GM23338 (cell line): ENCODE results near the gene WWOX. TPM values are rescaled to one million over a fixed set of nuclear protein-coding genes. Genes with fewer than 3 reads are reported as not detected.

Source experiments
- ATAC-seq: fragments of 200-7000 bp; cut with Tn5 transposase; 3 replicates; pipeline ENCODE4 v1.9.1; 2020
- DNase-seq: peaks from one replicate; pipeline ENCODE4 v3.0.0-alpha.2; 2015; ENCODE audit warnings: low spot score
- H2AFZ ChIP-seq: fragments of 200-600 bp; sonication (generic); 2 replicates; pipeline ENCODE4 v1.8.0; 2016; ENCODE audit warnings: antibody characterized with exemption, mild to moderate bottlenecking, moderate library complexity
- H3F3A ChIP-seq: fragments of 200-600 bp; sonication (generic); replicated peaks from 2 replicates; pipeline ENCODE4 v1.8.0; 2017; ENCODE audit warnings: antibody characterized with exemption, mixed run types, low read depth
- H3K27ac ChIP-seq: fragments of 200-600 bp; sonication (generic); 2 replicates; pipeline ENCODE4 v1.6.1; 2016; ENCODE audit warnings: low read depth
- H3K27me3 ChIP-seq: fragments of 200-600 bp; sonication (generic); 2 replicates; pipeline ENCODE4 v1.8.0; 2016; ENCODE audit warnings: mild to moderate bottlenecking, mixed run types, moderate library complexity; ENCODE audit not compliant: insufficient read depth
- H3K36me3 ChIP-seq: fragments of 200-600 bp; sonication (generic); 2 replicates; pipeline ENCODE4 v1.8.0; 2016; ENCODE audit warnings: mild to moderate bottlenecking; ENCODE audit not compliant: insufficient read depth
- H3K4me1 ChIP-seq: fragments of 200-600 bp; sonication (generic); 2 replicates; pipeline ENCODE4 v1.8.0; 2016; ENCODE audit warnings: mild to moderate bottlenecking, moderate library complexity; ENCODE audit not compliant: insufficient read depth
- H3K4me2 ChIP-seq: fragments of 200-600 bp; sonication (generic); 2 replicates; pipeline ENCODE4 v1.7.1; 2017; ENCODE audit warnings: mixed run types
- H3K4me3 ChIP-seq: fragments of 200-600 bp; sonication (generic); 2 replicates; pipeline ENCODE4 v1.6.1; 2016; ENCODE audit warnings: mixed run types
- H3K79me2 ChIP-seq: fragments of 200-600 bp; sonication (generic); replicated peaks from 2 replicates; pipeline ENCODE4 v1.8.0; 2017; ENCODE audit warnings: mild to moderate bottlenecking; ENCODE audit not compliant: insufficient read depth
- H3K9me2 ChIP-seq: fragments of 200-600 bp; sonication (generic); 2 replicates; pipeline ENCODE4 v1.8.0; 2017; ENCODE audit not compliant: insufficient read depth
- H4K20me1 ChIP-seq: fragments of 200-600 bp; sonication (generic); replicated peaks from 2 replicates; pipeline ENCODE4 v1.8.0; 2017; ENCODE audit warnings: mild to moderate bottlenecking; ENCODE audit not compliant: insufficient read depth
- H3K27ac Mint-ChIP-seq: 2 replicates; pipeline ENCODE4 v1.8.0; 2020; ENCODE audit warnings: inconsistent platforms, mild to moderate bottlenecking, moderate library complexity, mixed read lengths
- H3K27me3 Mint-ChIP-seq: 3 replicates; pipeline ENCODE4 v1.8.0; 2022; ENCODE audit warnings: low read depth, mild to moderate bottlenecking, moderate library complexity, mixed read lengths, inconsistent platforms; ENCODE audit not compliant: insufficient read depth, poor library complexity
- H3K36me3 Mint-ChIP-seq: 3 replicates; pipeline ENCODE4 v1.8.0; 2021; ENCODE audit warnings: low read depth, mild to moderate bottlenecking, inconsistent platforms, moderate library complexity, mixed read lengths
- H3K4me1 Mint-ChIP-seq: 3 replicates; pipeline ENCODE4 v1.8.0; 2020; ENCODE audit warnings: mild to moderate bottlenecking, inconsistent platforms, mixed read lengths
- H3K4me3 Mint-ChIP-seq: 3 replicates; pipeline ENCODE4 v1.8.0; 2021; ENCODE audit warnings: moderate library complexity, mild to moderate bottlenecking, inconsistent platforms, mixed read lengths
- H3K9me3 Mint-ChIP-seq: 3 replicates; pipeline ENCODE4 v1.8.0; 2020; ENCODE audit warnings: moderate library complexity, mild to moderate bottlenecking, inconsistent platforms, mixed read lengths
- EZH2 ChIP-seq: fragments of 200-600 bp; sonication (generic); IDR thresholded peaks from one replicate; pipeline ENCODE4 v1.8.0; 2017; ENCODE audit warnings: antibody characterized with exemption, mild to moderate bottlenecking, low read depth; ENCODE audit not compliant: unreplicated experiment
- STAT1 ChIP-seq: IDR thresholded peaks from one replicate; pipeline ENCODE4 v1.6.1; 2016; ENCODE audit warnings: antibody characterized with exemption; ENCODE audit not compliant: unreplicated experiment
- polyA plus RNA-seq: library from polyadenylated mRNA; unstranded; fragments of >200 nt; fragmentation: Nextera tagmentation; extraction: Ambion mirVana; gene quantifications from 2 replicates; pipeline ENCODE4 v1.2.1, GENCODE V29; 2016
- total RNA-seq: library from RNA; depleted of rRNA; stranded (reverse); fragments of >200 nt; shearing (Covaris generic); gene quantifications from 2 replicates; pipeline ENCODE4 v1.2.3, GENCODE V29; 2014
- TF ChIP-seq, protein P1 (sequence below): fragments of 250-450 bp; sonication (Bioruptor Pico); IDR thresholded peaks from 2 replicates; pipeline ENCODE4 v1.5.0; 2020; ENCODE audit warnings: mild to moderate bottlenecking, moderate library complexity
- TF ChIP-seq, protein P2 (sequence below), 2 experiments: fragments of 200-600 bp in 1 of 2; sonication (generic) in 1 of 2; conservative IDR thresholded peaks; 2 replicates each; pipeline versions ENCODE4 v1.5.1 to v1.6.1; 2016 to 2017; ENCODE audit warnings: antibody characterized with exemption in 2 of 2, low read depth in 2 of 2, mild to moderate bottlenecking in 2 of 2, moderate library complexity in 1 of 2

Gene WWOX
- total and polyA plus RNA-seq, 2 experiments from 2014 or later, result 10.0 to 19.3 TPM

DNA sequence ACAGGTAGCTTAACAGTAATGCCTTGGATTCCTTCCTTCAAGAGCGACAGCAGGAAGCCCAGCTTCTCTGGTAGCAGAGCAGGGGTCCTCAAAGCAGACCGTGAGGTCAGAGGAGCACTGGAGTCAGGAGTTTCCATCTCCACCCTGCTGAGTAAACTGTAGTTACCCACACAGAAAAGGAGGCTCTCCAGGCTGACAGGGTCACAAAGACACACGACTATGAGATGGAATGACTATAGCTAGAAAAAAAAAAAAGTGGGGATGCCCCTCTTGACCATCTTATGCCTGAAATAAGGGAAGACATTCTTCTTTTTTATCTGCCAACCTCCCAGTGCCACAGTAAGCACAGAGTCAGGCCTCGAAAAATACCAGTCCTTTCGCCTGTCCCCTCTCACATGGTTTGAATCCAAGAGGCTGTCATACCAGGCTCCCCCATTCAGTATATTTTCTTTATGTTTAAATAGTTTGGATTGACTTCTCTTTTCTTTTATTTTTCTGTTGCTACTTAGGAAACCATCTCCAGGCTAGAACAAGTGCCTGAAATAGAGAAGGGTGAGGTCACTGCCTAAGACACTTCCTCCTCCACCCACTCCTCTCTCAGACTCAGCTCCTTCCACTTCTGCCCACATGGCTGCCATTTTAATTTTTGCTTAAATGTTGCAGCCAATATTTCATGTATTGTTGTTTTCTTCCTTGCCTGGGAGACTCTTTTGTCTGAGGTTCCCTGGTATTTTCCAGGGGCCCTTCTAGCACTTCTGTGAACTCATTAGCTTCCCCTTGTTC is 793.7 kb downstream of the WWOX start:
- no peak overlapping the region for H2AFZ ChIP-seq
- H3K36me3 ChIP-seq, result no peaks in the 10 kb centered on the region
- peaks cover 4% of the 10 kb centered on the region; the same call in 1 of the 2 replicates for H3K9me2 ChIP-seq
- no peaks in the 10 kb centered on the region for H3K27me3 ChIP-seq
- Mint-ChIP-seq H3K4me1 (peaks cover 37% of the 10 kb centered on the region), H3K4me3 (no peak overlapping the region), H3K36me3 (no peaks in the 10 kb centered on the region), H3K27ac (no peak overlapping the region), H3K27me3 (no peaks in the 10 kb centered on the region), H3K9me3 (no peaks in the 10 kb centered on the region; the same call in 2 of the 3 replicates)
- TF ChIP-seq, protein P1, sequence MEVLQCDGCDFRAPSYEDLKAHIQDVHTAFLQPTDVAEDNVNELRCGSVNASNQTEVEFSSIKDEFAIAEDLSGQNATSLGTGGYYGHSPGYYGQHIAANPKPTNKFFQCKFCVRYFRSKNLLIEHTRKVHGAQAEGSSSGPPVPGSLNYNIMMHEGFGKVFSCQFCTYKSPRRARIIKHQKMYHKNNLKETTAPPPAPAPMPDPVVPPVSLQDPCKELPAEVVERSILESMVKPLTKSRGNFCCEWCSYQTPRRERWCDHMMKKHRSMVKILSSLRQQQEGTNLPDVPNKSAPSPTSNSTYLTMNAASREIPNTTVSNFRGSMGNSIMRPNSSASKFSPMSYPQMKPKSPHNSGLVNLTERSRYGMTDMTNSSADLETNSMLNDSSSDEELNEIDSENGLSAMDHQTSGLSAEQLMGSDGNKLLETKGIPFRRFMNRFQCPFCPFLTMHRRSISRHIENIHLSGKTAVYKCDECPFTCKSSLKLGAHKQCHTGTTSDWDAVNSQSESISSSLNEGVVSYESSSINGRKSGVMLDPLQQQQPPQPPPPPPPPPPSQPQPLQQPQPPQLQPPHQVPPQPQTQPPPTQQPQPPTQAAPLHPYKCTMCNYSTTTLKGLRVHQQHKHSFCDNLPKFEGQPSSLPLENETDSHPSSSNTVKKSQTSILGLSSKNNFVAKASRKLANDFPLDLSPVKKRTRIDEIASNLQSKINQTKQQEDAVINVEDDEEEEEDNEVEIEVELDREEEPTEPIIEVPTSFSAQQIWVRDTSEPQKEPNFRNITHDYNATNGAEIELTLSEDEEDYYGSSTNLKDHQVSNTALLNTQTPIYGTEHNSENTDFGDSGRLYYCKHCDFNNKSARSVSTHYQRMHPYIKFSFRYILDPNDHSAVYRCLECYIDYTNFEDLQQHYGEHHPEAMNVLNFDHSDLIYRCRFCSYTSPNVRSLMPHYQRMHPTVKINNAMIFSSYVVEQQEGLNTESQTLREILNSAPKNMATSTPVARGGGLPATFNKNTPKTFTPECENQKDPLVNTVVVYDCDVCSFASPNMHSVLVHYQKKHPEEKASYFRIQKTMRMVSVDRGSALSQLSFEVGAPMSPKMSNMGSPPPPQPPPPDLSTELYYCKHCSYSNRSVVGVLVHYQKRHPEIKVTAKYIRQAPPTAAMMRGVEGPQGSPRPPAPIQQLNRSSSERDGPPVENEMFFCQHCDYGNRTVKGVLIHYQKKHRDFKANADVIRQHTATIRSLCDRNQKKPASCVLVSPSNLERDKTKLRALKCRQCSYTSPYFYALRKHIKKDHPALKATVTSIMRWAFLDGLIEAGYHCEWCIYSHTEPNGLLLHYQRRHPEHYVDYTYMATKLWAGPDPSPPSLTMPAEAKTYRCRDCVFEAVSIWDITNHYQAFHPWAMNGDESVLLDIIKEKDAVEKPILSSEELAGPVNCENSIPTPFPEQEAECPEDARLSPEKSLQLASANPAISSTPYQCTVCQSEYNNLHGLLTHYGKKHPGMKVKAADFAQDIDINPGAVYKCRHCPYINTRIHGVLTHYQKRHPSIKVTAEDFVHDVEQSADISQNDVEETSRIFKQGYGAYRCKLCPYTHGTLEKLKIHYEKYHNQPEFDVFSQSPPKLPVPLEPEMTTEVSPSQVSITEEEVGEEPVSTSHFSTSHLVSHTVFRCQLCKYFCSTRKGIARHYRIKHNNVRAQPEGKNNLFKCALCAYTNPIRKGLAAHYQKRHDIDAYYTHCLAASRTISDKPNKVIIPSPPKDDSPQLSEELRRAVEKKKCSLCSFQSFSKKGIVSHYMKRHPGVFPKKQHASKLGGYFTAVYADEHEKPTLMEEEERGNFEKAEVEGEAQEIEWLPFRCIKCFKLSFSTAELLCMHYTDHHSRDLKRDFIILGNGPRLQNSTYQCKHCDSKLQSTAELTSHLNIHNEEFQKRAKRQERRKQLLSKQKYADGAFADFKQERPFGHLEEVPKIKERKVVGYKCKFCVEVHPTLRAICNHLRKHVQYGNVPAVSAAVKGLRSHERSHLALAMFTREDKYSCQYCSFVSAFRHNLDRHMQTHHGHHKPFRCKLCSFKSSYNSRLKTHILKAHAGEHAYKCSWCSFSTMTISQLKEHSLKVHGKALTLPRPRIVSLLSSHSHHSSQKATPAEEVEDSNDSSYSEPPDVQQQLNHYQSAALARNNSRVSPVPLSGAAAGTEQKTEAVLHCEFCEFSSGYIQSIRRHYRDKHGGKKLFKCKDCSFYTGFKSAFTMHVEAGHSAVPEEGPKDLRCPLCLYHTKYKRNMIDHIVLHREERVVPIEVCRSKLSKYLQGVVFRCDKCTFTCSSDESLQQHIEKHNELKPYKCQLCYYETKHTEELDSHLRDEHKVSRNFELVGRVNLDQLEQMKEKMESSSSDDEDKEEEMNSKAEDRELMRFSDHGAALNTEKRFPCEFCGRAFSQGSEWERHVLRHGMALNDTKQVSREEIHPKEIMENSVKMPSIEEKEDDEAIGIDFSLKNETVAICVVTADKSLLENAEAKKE (CRISPR knock-in tag), result no peak
- no peak for TF ChIP-seq EZH2
- H4K20me1 ChIP-seq, result no peaks in the 10 kb centered on the region
- H3K4me1 ChIP-seq, result peaks cover 16% of the 10 kb centered on the region
- no peak for ATAC-seq
- no peak overlapping the region for H3K4me2 ChIP-seq
- H3K79me2 ChIP-seq, result no peaks in the 10 kb centered on the region
- no peak overlapping the region for H3K4me3 ChIP-seq
- no peaks in the 10 kb centered on the region for H3F3A ChIP-seq
- H3K27ac ChIP-seq, result no peak overlapping the region
- no peak for DNase-seq

DNA sequence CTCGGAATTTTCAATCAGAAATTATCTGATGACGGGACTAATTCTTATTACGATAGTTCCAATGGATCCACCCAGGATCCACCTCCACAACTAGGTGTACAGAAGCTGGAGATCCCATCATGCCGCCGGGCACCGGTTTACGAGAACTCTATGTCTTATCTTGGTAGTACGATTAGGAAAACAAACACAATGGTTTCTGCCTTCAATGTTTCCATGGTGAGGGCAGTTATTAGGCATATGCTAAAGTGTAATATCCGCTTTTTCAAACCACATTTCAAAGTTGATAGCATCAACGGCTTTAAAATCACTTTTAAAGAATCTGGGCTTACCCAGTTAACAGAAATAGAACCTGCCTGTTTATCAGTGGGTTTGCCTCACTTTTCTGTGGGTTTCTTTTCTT is 795.4 kb downstream of the WWOX start:
- ATAC-seq, result no peak
- Histone ChIP-seq H3F3A (no peaks in the 10 kb centered on the region), H3K27ac (no peak overlapping the region), H3K4me1 (peaks cover 9% of the 10 kb centered on the region), H2AFZ (no peak overlapping the region), H3K79me2 (no peaks in the 10 kb centered on the region), H3K4me3 (no peak overlapping the region), H4K20me1 (no peaks in the 10 kb centered on the region), H3K27me3 (no peaks in the 10 kb centered on the region), H3K9me2 (peaks cover 4% of the 10 kb centered on the region; the same call in 1 of the 2 replicates), H3K4me2 (no peak overlapping the region), H3K36me3 (no peaks in the 10 kb centered on the region)
- no peak overlapping the region for H3K4me3 Mint-ChIP-seq
- no peak for DNase-seq
- no peaks in the 10 kb centered on the region for H3K9me3 Mint-ChIP-seq
- no peak overlapping the region for H3K27ac Mint-ChIP-seq
- H3K27me3 Mint-ChIP-seq, result no peaks in the 10 kb centered on the region
- H3K4me1 Mint-ChIP-seq, result peaks cover 29% of the 10 kb centered on the region
- H3K36me3 Mint-ChIP-seq, result no peaks in the 10 kb centered on the region
- TF ChIP-seq, protein P2, sequence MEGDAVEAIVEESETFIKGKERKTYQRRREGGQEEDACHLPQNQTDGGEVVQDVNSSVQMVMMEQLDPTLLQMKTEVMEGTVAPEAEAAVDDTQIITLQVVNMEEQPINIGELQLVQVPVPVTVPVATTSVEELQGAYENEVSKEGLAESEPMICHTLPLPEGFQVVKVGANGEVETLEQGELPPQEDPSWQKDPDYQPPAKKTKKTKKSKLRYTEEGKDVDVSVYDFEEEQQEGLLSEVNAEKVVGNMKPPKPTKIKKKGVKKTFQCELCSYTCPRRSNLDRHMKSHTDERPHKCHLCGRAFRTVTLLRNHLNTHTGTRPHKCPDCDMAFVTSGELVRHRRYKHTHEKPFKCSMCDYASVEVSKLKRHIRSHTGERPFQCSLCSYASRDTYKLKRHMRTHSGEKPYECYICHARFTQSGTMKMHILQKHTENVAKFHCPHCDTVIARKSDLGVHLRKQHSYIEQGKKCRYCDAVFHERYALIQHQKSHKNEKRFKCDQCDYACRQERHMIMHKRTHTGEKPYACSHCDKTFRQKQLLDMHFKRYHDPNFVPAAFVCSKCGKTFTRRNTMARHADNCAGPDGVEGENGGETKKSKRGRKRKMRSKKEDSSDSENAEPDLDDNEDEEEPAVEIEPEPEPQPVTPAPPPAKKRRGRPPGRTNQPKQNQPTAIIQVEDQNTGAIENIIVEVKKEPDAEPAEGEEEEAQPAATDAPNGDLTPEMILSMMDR (conservative IDR thresholded peaks at IDR 0.05; ENCODE audit: low read depth in 2 of 2), result no peak
- TF ChIP-seq EZH2 (no peak), STAT1 (no peak)
